Kidney (tissue), 14 donors: ENCODE results near the gene ANO10. TPM values are rescaled to one million over a fixed set of nuclear protein-coding genes. Genes with fewer than 3 reads are reported as not detected.
"Not testable (repeated sequence)": the region's sequence is repeated elsewhere in the genome, so short reads cannot be mapped to it uniquely, and the experiment has no call there.

Experiments
- DNase-seq, 5 donors: peaks; one replicate each; pipeline ENCODE4 v3.0.0-alpha.2; 2013 to 2020
- FAIRE-seq: peaks from 2 replicates; lab custom pipeline; 2012; peaks lifted over from hg19 to GRCh38; lab: Jason Lieb, UNC
- H3K27ac ChIP-seq, 2 donors: one replicate each; pipeline ENCODE4 v1.7.0; 2013; ENCODE audit warnings: low read depth in 2 of 2, low read length in 2 of 2, inconsistent platforms in 1 of 2
- H3K27me3 ChIP-seq: one replicate; pipeline ENCODE4 v1.7.1; 2013; ENCODE audit warnings: low read length, inconsistent platforms; ENCODE audit not compliant: control insufficient read depth, insufficient read depth
- H3K36me3 ChIP-seq, 3 donors: one replicate each; pipeline versions ENCODE4 v1.7.0 to v1.7.1; 2013; ENCODE audit warnings: low read length in 3 of 3, control low read depth in 1 of 3, inconsistent platforms in 1 of 3; ENCODE audit not compliant: insufficient read depth in 3 of 3, control insufficient read depth in 2 of 3
- H3K4me1 ChIP-seq, 3 donors: one replicate each; pipeline versions ENCODE4 v1.7.0 to v1.7.1; 2013; ENCODE audit warnings: low read length in 3 of 3, inconsistent platforms in 1 of 3, low read depth in 1 of 3; ENCODE audit not compliant: control insufficient read depth in 2 of 3, insufficient read depth in 2 of 3
- H3K4me3 ChIP-seq, 3 donors: one replicate each; pipeline versions ENCODE4 v1.7.0 to v1.8.1; 2013; ENCODE audit warnings: low read length in 3 of 3, control low read depth in 1 of 3, inconsistent platforms in 1 of 3
- H3K9ac ChIP-seq, 3 donors: one replicate each; pipeline versions ENCODE4 v1.7.0 to v1.7.1; 2013; ENCODE audit warnings: low read length in 3 of 3, control low read depth in 1 of 3, inconsistent platforms in 1 of 3
- H3K9me3 ChIP-seq, 3 donors: one replicate each; pipeline versions ENCODE4 v1.7.0 to v1.7.1; 2013; ENCODE audit warnings: low read length in 3 of 3, control low read depth in 1 of 3, inconsistent platforms in 1 of 3; ENCODE audit not compliant: control insufficient read depth in 2 of 3, insufficient read depth in 1 of 3
- CTCF ChIP-seq: IDR thresholded peaks from 3 replicates; pipeline ENCODE4 v1.5.1; 2012; ENCODE audit warnings: mild to moderate bottlenecking, moderate library complexity, borderline replicate concordance; ENCODE audit not compliant: insufficient read depth; ENCODE audit errors: extremely low read depth
- intact Hi-C: fragments of 100-400 bp; cut with DNase I; formaldehyde crosslinking; loops from one replicate; pipeline ENCODE4 v1.11.1; 2022
- polyA plus RNA-seq: library from polyadenylated mRNA; stranded (reverse); fragments of 350-450 nt; fragmentation: Illumina TruSeq; extraction: RNeasy Lipid Tissue Mini Kit (QIAGEN cat#74804); gene quantifications from one replicate; pipeline ENCODE4 v1.2.3, GENCODE V29; 2014; ENCODE audit warnings: low read depth, low replicate concordance; ENCODE audit not compliant: insufficient read depth
- total RNA-seq: library from RNA; stranded (reverse); fragmentation: NEBNext Ultra II Directional; extraction: Animal tissue kit (Norgen Biotek cat#: 25700); gene quantifications from one replicate; pipeline ENCODE4 v1.2.1, GENCODE V29; 2021
- donor health status: control.
- donor health status: control.
- donor health status: control.
- donor health status: control.
- donor health status: control.
- donor health status: DM: yes; HTN: yes; CAD: no.
- donor health status: Normal renal cell carcinoma (clear cell type).

The ANO10 gene
- total and polyA plus RNA-seq, 2 donors from 2014 or later: 45.7 to 48.2 TPM

- no peak for FAIRE-seq
- Histone ChIP-seq H3K9me3 (peaks cover 0 to 2% (median 0%) of the 10 kb centered on the region in 3 donors), H3K36me3 (no peaks in the 10 kb centered on the region), H3K4me1 (no peaks in the 10 kb centered on the region), H3K9ac (no peak overlapping the region), H3K4me3 (no peak overlapping the region), H3K27me3 (no peaks in the 10 kb centered on the region), H3K27ac (no peak overlapping the region)
- no peak for TF ChIP-seq CTCF
- DNase-seq: no peak
- intact Hi-C loops: no loop called here
These were observed 260.7 kb downstream of the ANO10 start for GRCh38 chr3:43361077-43361476.

GRCh38 chr3:43356033-43356432 is 265.8 kb downstream of the ANO10 start:
- H3K4me3 ChIP-seq, H3K27me3 ChIP-seq, H3K4me1 ChIP-seq, H3K36me3 ChIP-seq, FAIRE-seq, intact Hi-C loops, DNase-seq, H3K27ac ChIP-seq, H3K9ac ChIP-seq: not testable (repeated sequence)
- H3K9me3 ChIP-seq: peaks cover 0 to 14% (median 2%) of the 10 kb centered on the region in 3 donors

GRCh38 chr3:43353923-43354670 is 267.7 kb downstream of the ANO10 start:
- no peak for DNase-seq
- TF ChIP-seq CTCF: no peak
- H3K36me3 ChIP-seq: peaks cover 2 to 12% (median 3%) of the 10 kb centered on the region in 3 donors
- FAIRE-seq: no peak
- H3K9me3 ChIP-seq: peaks cover 0 to 14% (median 2%) of the 10 kb centered on the region in 3 donors
- H3K4me1 ChIP-seq: no peaks in the 10 kb centered on the region
- intact Hi-C loops: no loop called here
- no peak overlapping the region for H3K27ac ChIP-seq
- H3K27me3 ChIP-seq: no peaks in the 10 kb centered on the region
- no peak overlapping the region for H3K9ac ChIP-seq
- no peak overlapping the region for H3K4me3 ChIP-seq

GRCh38 chr3:43353393-43353792 is 268.4 kb downstream of the ANO10 start:
- no peak overlapping the region for H3K9ac ChIP-seq
- no peak for TF ChIP-seq CTCF
- FAIRE-seq: no peak

More at GRCh38 chr3:43353393-43353792, 268.4 kb downstream of the ANO10 start:
- Histone ChIP-seq H3K36me3 (peaks cover 3 to 19% (median 6%) of the 10 kb centered on the region in 3 donors), H3K4me1 (no peaks in the 10 kb centered on the region), H3K4me3 (no peak overlapping the region), H3K9me3 (peaks cover 0 to 14% (median 2%) of the 10 kb centered on the region in 3 donors), H3K27ac (no peak overlapping the region), H3K27me3 (no peaks in the 10 kb centered on the region)
- DNase-seq: no peak
- intact Hi-C loops: no loop called here
